ENCODE results near the gene NENF.

- TF ChIP-seq CTCF (IDR thresholded peaks at IDR 0.05) (no peak), POLR2A (IDR thresholded peaks at IDR 0.05) (no peak)
Observed at GRCh38 chr1:212401042-212401441, 31.7 kb upstream of the NENF start.
